PC-3 (cell line): ENCODE data around the gene ESYT2. TPM values are rescaled to one million over a fixed set of nuclear protein-coding genes. Genes with fewer than 3 reads are reported as not detected.

Source experiments
- ATAC-seq: fragments of 200-7000 bp; cut with Tn5 transposase; 2 replicates; pipeline ENCODE4 v1.9.1; 2020; ENCODE audit warnings: mild to moderate bottlenecking, moderate library complexity
- BruUV-seq: library from RNA; stranded (reverse); fragments of 400-500 nt; replicated peaks from 2 replicates; lab custom pipeline; 2021; lab: Mats Ljungman, UMichigan
- CTCF ChIA-PET: fragments of 300-600 bp; sonication (Branson Sonifier 250); formaldehyde crosslinking; loops from one replicate; lab custom pipeline; 2022; ENCODE audit warnings: antibody characterized with exemption; lab: Charles Lee
- POLR2A ChIA-PET: fragments of 300-600 bp; sonication (Branson Sonifier 250); formaldehyde crosslinking; loops from one replicate; lab custom pipeline; 2022; ENCODE audit warnings: antibody characterized with exemption; ENCODE audit not compliant: unreplicated experiment; lab: Charles Lee
- DNase-seq: peaks from one replicate; pipeline ENCODE4 v3.0.0-alpha.2; 2015
- H2AFZ ChIP-seq: fragments of 300-600 bp; sonication (generic); 2 replicates; pipeline ENCODE4 v1.6.0; 2016; ENCODE audit warnings: antibody characterized with exemption, low read length
- H3F3A ChIP-seq: fragments of 300-600 bp; sonication (generic); one replicate; pipeline ENCODE4 v1.6.0; 2017; ENCODE audit warnings: antibody characterized with exemption, low read length, control low read depth, mild to moderate bottlenecking; ENCODE audit not compliant: unreplicated experiment
- H3K27ac ChIP-seq: fragments of 300-600 bp; sonication (generic); 2 replicates; pipeline ENCODE4 v1.5.1; 2016; ENCODE audit warnings: mild to moderate bottlenecking, low read length
- H3K27me3 ChIP-seq: fragments of 300-600 bp; sonication (generic); 2 replicates; pipeline ENCODE4 v1.6.1; 2016; ENCODE audit warnings: low read length, mixed read lengths
- H3K36me3 ChIP-seq: fragments of 300-600 bp; sonication (generic); 2 replicates; pipeline ENCODE4 v1.6.1; 2016; ENCODE audit warnings: low read depth, mixed run types, low read length, mixed read lengths
- H3K4me1 ChIP-seq: fragments of 300-600 bp; sonication (generic); 2 replicates; pipeline ENCODE4 v1.5.1; 2016; ENCODE audit warnings: low read length; ENCODE audit not compliant: insufficient read depth
- H3K4me2 ChIP-seq: fragments of 300-600 bp; sonication (generic); 2 replicates; pipeline ENCODE4 v1.6.0; 2016; ENCODE audit warnings: low read length
- H3K4me3 ChIP-seq: fragments of 300-600 bp; sonication (generic); 2 replicates; pipeline ENCODE4 v1.5.1; 2016; ENCODE audit warnings: mild to moderate bottlenecking, low read length, mixed read lengths
- H3K79me2 ChIP-seq: fragments of 300-600 bp; sonication (generic); 2 replicates; pipeline ENCODE4 v1.6.1; 2017; ENCODE audit warnings: low read length, mixed read lengths
- H3K9ac ChIP-seq: fragments of 300-600 bp; sonication (generic); 2 replicates; pipeline ENCODE4 v1.6.0; 2016; ENCODE audit warnings: mild to moderate bottlenecking, low read length
- H3K9me2 ChIP-seq: fragments of 300-600 bp; sonication (generic); replicated peaks from 2 replicates; pipeline ENCODE4 v1.6.1; 2016; ENCODE audit warnings: mixed run types, low read length, mixed read lengths
- H3K9me3 ChIP-seq: fragments of 300-600 bp; sonication (generic); 2 replicates; pipeline ENCODE4 v1.6.1; 2016; ENCODE audit warnings: low read length, mixed read lengths
- H4K20me1 ChIP-seq: fragments of 300-600 bp; sonication (generic); 2 replicates; pipeline ENCODE4 v1.6.1; 2016; ENCODE audit warnings: low read length, mixed read lengths
- EZH2 ChIP-seq: fragments of 300-600 bp; sonication (generic); IDR thresholded peaks from one replicate; pipeline ENCODE4 v1.6.1; 2017; ENCODE audit warnings: antibody characterized with exemption, mild to moderate bottlenecking, low read length; ENCODE audit not compliant: unreplicated experiment
- EZH2phosphoT487 ChIP-seq: fragments of 300-600 bp; sonication (generic); IDR thresholded peaks from 2 replicates; pipeline ENCODE4 v1.6.1; 2018; ENCODE audit warnings: mild to moderate bottlenecking, antibody characterized with exemption, low read length, borderline replicate concordance
- intact Hi-C: fragments of 100-400 bp; cut with micrococcal nuclease; formaldehyde crosslinking; loops from 2 replicates; pipeline ENCODE4 v1.9.0; 2023
- total RNA-seq: library from RNA; depleted of rRNA; stranded (reverse); fragments of >200 nt; gene quantifications from 2 replicates; pipeline ENCODE4 v1.2.3, GENCODE V29; 2014
- TF ChIP-seq, protein P1 (sequence below): fragments of 300-600 bp; sonication (generic); conservative IDR thresholded peaks from 2 replicates; pipeline ENCODE4 v1.5.1; 2017; ENCODE audit warnings: antibody characterized with exemption, low read depth, mild to moderate bottlenecking, low read length

ESYT2 gene
- total RNA-seq, 1 experiment from 2014 or later, result 76.1 TPM

DNA sequence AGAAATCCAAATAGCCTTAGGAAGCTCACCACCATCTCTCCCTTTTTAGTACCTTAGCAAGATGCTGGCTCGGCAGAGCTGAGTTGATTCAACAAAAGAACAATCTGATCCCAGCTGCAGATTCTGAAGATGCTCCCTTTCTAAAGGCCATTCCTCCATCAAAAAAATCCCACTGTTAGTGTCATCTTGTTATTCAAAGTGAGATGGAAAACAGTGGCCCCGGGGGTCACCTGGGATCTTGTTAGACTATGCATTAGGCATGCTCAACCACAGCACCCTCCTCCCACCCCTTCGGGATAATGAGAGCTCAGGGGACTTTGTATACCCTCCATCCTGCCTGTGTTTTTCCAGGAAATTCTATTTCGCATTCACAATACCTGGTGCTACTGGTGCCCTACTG, 127.1 kb downstream of the ESYT2 start:
- H3K4me2 ChIP-seq, result peak overlapping the region; percentile 92
- BruUV-seq, result no TSS peak
- H3F3A ChIP-seq, result no peaks in the 10 kb centered on the region
- ChIA-PET CTCF (no interaction called here), POLR2A (no interaction called here)
- no peaks in the 10 kb centered on the region for H3K9me3 ChIP-seq
- no peak overlapping the region for H2AFZ ChIP-seq
- H3K79me2 ChIP-seq, result peaks cover 71% of the 10 kb centered on the region
- no peak overlapping the region for H3K27ac ChIP-seq
- peak overlapping the region; percentile 99 for H3K4me3 ChIP-seq
- TF ChIP-seq EZH2 (no peak), EZH2phosphoT487 (no peak)
- TF ChIP-seq, protein P1, sequence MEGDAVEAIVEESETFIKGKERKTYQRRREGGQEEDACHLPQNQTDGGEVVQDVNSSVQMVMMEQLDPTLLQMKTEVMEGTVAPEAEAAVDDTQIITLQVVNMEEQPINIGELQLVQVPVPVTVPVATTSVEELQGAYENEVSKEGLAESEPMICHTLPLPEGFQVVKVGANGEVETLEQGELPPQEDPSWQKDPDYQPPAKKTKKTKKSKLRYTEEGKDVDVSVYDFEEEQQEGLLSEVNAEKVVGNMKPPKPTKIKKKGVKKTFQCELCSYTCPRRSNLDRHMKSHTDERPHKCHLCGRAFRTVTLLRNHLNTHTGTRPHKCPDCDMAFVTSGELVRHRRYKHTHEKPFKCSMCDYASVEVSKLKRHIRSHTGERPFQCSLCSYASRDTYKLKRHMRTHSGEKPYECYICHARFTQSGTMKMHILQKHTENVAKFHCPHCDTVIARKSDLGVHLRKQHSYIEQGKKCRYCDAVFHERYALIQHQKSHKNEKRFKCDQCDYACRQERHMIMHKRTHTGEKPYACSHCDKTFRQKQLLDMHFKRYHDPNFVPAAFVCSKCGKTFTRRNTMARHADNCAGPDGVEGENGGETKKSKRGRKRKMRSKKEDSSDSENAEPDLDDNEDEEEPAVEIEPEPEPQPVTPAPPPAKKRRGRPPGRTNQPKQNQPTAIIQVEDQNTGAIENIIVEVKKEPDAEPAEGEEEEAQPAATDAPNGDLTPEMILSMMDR, result no peak
- H3K27me3 ChIP-seq, result no peaks in the 10 kb centered on the region
- no peak overlapping the region for H3K9ac ChIP-seq
- no peaks in the 10 kb centered on the region for H3K9me2 ChIP-seq
- DNase-seq (no peak), ATAC-seq (no peak)
- peaks cover 18% of the 10 kb centered on the region for H3K4me1 ChIP-seq
- peaks cover 34% of the 10 kb centered on the region for H3K36me3 ChIP-seq
- intact Hi-C loops, result loop anchor here (5.0 kb wide), 1 partner anchor 115 kb away; no protein-coding TSS in a partner anchor
- H4K20me1 ChIP-seq, result no peaks in the 10 kb centered on the region; the same call in 1 of the 2 replicates

DNA sequence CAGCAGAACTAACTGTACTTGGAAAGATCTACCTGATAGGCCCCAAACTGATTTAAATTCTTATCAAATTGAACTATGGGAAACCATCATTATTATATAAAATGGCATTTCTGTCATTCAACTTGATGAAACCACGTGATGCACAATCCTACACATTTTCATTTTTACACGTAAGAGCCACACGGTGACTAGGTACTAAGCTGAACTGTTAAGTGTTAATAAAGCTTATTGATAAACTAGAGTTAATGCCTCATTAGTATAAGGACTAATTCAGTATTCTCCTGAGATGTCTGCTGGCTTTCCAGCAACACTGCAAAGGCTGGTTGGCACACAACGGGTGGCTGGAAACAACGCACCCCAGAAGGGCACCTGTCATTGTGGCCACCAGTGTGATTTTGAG, 129.3 kb downstream of the ESYT2 start:
- intact Hi-C loops, result loop anchor here (5.0 kb wide), 1 partner anchor 117 kb away; no protein-coding TSS in a partner anchor
- Histone ChIP-seq H3K36me3 (peaks cover 54% of the 10 kb centered on the region), H3K4me2 (no peak overlapping the region), H3K4me1 (peaks cover 13% of the 10 kb centered on the region), H3K79me2 (peaks cover 85% of the 10 kb centered on the region), H4K20me1 (no peaks in the 10 kb centered on the region; the same call in 1 of the 2 replicates), H3K4me3 (no peak overlapping the region), H2AFZ (no peak overlapping the region), H3K9me3 (no peaks in the 10 kb centered on the region), H3K9ac (no peak overlapping the region), H3F3A (no peaks in the 10 kb centered on the region), H3K9me2 (no peaks in the 10 kb centered on the region), H3K27ac (no peak overlapping the region), H3K27me3 (no peaks in the 10 kb centered on the region)
- CTCF ChIA-PET, result no interaction called here
- POLR2A ChIA-PET, result no interaction called here
- DNase-seq (no peak), ATAC-seq (no peak)
- BruUV-seq, result no TSS peak
- TF ChIP-seq, protein P1, result no peak
- TF ChIP-seq EZH2 (no peak), EZH2phosphoT487 (no peak)

DNA sequence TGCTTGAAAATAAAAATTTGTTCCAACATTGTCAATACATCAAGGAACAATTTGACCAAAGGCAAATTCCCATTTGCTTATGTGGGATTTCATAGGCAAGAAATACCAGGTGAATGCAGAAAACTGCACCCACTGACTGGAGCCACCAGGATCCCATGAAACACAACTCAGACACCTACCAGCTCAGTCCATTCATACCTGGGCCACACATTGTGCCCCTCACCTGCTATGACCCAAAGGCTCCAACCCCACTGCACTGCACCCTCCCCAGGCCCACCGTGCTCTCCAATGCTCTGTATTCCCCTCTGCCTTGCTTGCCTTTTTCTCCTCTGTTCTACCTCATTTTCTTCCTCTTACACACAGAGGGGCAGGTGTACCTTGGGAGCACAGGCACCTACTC, 130.0 kb downstream of the ESYT2 start:
- no peak for DNase-seq
- Histone ChIP-seq H3K27me3 (no peaks in the 10 kb centered on the region), H3K9me2 (no peaks in the 10 kb centered on the region), H3K36me3 (peaks cover 54% of the 10 kb centered on the region), H3K9ac (no peak overlapping the region), H3K79me2 (peaks cover 89% of the 10 kb centered on the region), H3K4me3 (no peak overlapping the region), H2AFZ (no peak overlapping the region), H3K4me2 (no peak overlapping the region), H3K9me3 (no peaks in the 10 kb centered on the region), H3K4me1 (peaks cover 13% of the 10 kb centered on the region), H4K20me1 (no peaks in the 10 kb centered on the region; the same call in 1 of the 2 replicates), H3K27ac (no peak overlapping the region), H3F3A (no peaks in the 10 kb centered on the region)
- CTCF ChIA-PET, result no interaction called here
- BruUV-seq, result no TSS peak
- POLR2A ChIA-PET, result no interaction called here
- ATAC-seq, result no peak
- intact Hi-C loops, result no loop called here
- TF ChIP-seq EZH2phosphoT487, result no peak
- TF ChIP-seq, protein P1, result no peak
- TF ChIP-seq EZH2, result no peak
